ENCODE results near the gene GALNT11.

GRCh38 chr7:152056621-152057274 is 31.3 kb downstream of the GALNT11 start:
- TF ChIP-seq ZNF274 (IDR thresholded peaks at IDR 0.05; ENCODE audit: low read depth, low read length) (no peak), SUZ12 (IDR thresholded peaks at IDR 0.05; ENCODE audit: extremely low read depth, insufficient read depth, insufficient read length) (no peak)

Data from NT2/D1 (cell line).